SK-N-MC (cell line): ENCODE data around the gene HACD3.

Experiments used
- EZH2 ChIP-seq: fragments of 200-600 bp; sonication (generic); IDR thresholded peaks from one replicate; pipeline ENCODE4 v1.6.1; 2017; ENCODE audit warnings: antibody characterized with exemption
- FOXP2 ChIP-seq: optimal IDR thresholded peaks from 2 replicates; pipeline ENCODE3; 2011; ENCODE audit warnings: mild to moderate bottlenecking, moderate library complexity; ENCODE audit not compliant: insufficient read depth; ENCODE audit errors: extremely low read length, control extremely low read depth
- POLR2AphosphoS5 ChIP-seq: IDR thresholded peaks from 2 replicates; pipeline ENCODE4 v1.6.1; 2012; ENCODE audit warnings: mild to moderate bottlenecking, low read depth, low read length, borderline replicate concordance

DNA sequence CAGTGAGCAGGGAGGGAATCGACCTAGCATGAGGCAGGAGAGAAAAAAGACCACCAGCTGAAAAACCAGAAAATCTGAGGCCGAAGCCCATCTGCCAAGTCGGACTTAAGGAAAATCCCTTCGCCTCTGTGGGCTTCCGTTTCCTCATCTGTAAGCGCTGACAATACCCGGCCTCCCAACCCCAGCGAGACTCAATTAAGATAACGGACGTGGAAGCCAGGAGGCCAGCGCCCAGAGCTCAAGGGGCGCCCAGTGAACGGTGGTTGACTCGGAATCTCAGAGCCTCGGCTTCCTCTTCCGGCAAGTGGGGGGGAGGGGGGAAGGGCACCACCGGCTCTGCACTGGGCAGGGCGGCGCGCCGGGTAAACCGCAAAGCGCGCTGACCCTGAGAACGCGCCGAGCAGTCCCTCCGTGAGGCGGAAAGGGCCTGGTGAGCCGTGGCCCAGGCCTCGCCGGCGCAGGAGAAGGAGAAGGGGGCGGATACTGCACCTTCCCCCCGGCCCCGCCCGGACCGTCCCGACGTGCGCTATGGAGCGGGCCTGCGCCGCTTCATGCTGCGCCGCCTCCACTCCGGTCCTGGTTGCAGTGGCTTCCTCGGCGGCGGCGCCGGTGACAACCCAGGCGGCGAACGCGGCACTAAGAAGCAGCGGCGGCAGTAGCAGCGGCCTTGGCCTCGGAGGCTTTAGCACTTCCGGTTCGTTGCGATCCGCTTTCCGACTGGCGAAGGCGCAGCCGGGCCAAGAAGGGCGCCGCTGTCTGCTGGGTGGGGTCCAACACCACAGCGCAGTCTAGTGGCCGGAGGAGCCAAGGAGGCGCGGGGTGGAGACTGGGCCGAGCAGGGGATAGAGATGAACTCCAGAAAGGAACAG lies 13.0 kb upstream of the HACD3 start, which contains the start of gene DPP8:
- TF ChIP-seq EZH2 = no peak
- TF ChIP-seq POLR2AphosphoS5 = peak; percentile 86
- TF ChIP-seq FOXP2 = peak; percentile 62
